Natural killer cell (primary cell): ENCODE measurements around the gene NT5C3B. TPM values are rescaled to one million over a fixed set of nuclear protein-coding genes. Genes with fewer than 3 reads are reported as not detected.

ENCODE experiments used
- ATAC-seq, 3 donors: fragments of 150-1000 bp in 2 of 3; fragments of 200-7000 bp in 1 of 3; cut with Tn5 transposase; 1 replicate in 1 of 3; 2 replicates in 2 of 3; pipeline ENCODE4 v1.10.0; 2021; ENCODE audit warnings: mild to moderate bottlenecking in 2 of 3, moderate library complexity in 2 of 3
- DNase-seq, 2 donors: peaks; one replicate each; pipeline versions ENCODE4 v3.0.0 to v3.0.0-alpha.2; 2013 to 2021; ENCODE audit warnings: mixed read lengths in 1 of 2
- H3K27ac ChIP-seq: one replicate; pipeline ENCODE4 v1.5.1; 2013; ENCODE audit warnings: mild to moderate bottlenecking, low read length
- H3K27me3 ChIP-seq: one replicate; pipeline ENCODE4 v1.6.1; 2013; ENCODE audit warnings: low read length; ENCODE audit not compliant: control insufficient read depth, insufficient read depth
- H3K36me3 ChIP-seq: one replicate; pipeline ENCODE4 v1.6.1; 2013; ENCODE audit warnings: low read length; ENCODE audit not compliant: control insufficient read depth, insufficient read depth
- H3K4me1 ChIP-seq: one replicate; pipeline ENCODE4 v1.6.1; 2013; ENCODE audit warnings: low read length; ENCODE audit not compliant: control insufficient read depth, insufficient read depth
- H3K4me3 ChIP-seq: one replicate; pipeline ENCODE4 v1.5.1; 2013; ENCODE audit warnings: low read length
- H3K9me3 ChIP-seq: one replicate; pipeline ENCODE4 v1.6.1; 2013; ENCODE audit warnings: low read length; ENCODE audit not compliant: control insufficient read depth, insufficient read depth
- H3K27ac Mint-ChIP-seq, 2 donors: one replicate each; pipeline ENCODE4 v1.8.0; 2022; ENCODE audit warnings: mild to moderate bottlenecking in 2 of 2, mixed read lengths in 2 of 2, moderate library complexity in 1 of 2
- H3K27me3 Mint-ChIP-seq, 2 donors: one replicate each; pipeline ENCODE4 v1.8.0; 2022; ENCODE audit warnings: low read depth in 2 of 2, mixed read lengths in 2 of 2
- H3K36me3 Mint-ChIP-seq: one replicate; pipeline ENCODE4 v1.8.0; 2022; ENCODE audit warnings: mixed read lengths
- H3K4me1 Mint-ChIP-seq, 2 donors: one replicate each; pipeline ENCODE4 v1.8.0; 2022; ENCODE audit warnings: mixed read lengths in 2 of 2
- H3K4me3 Mint-ChIP-seq: one replicate; pipeline ENCODE4 v1.8.0; 2022; ENCODE audit warnings: mild to moderate bottlenecking, moderate library complexity, mixed read lengths
- H3K9me3 Mint-ChIP-seq, 2 donors: one replicate each; pipeline ENCODE4 v1.8.0; 2022; ENCODE audit warnings: mixed read lengths in 2 of 2
- CTCF ChIP-seq: fragments of 200-600 bp; IDR thresholded peaks from one replicate; pipeline ENCODE4 v1.8.0; 2022; ENCODE audit warnings: antibody characterized with exemption
- WGBS: methylation state at CpG from one replicate; pipeline ENCODE4 v1.1.7; 2013; ENCODE audit warnings: missing lambda C conversion rate; ENCODE audit not compliant: insufficient coverage; 5-methylcytosine and 5-hydroxymethylcytosine counted together
- intact Hi-C: fragments of 100-400 bp; cut with micrococcal nuclease; formaldehyde crosslinking; loops from one replicate; pipeline ENCODE4 v1.14.2; 2022
- total RNA-seq, 4 donors: library from RNA; stranded (reverse); fragments of 120-200 nt in 1 of 4; gene quantifications; one replicate each; pipeline versions ENCODE4 v1.2.3 to v1.2.4, GENCODE V29; 2013 to 2022

NT5C3B gene
- total RNA-seq, 3 donors from 2014 or later (not counting 1 experiment from before 2014, with no cell fraction given) = 9.1 to 10.0 (median 9.8) TPM

- H3K27me3 Mint-ChIP-seq = no peaks in the 10 kb centered on the region
- 97% methylated on average over 7 of the region's 7 CpGs for WGBS
- intact Hi-C loops = no loop called here
- H3K9me3 ChIP-seq = no peaks in the 10 kb centered on the region
- no peak overlapping the region for H3K27ac ChIP-seq
- ATAC-seq = no peak
- H3K36me3 Mint-ChIP-seq = peaks cover 6% of the 10 kb centered on the region
- peaks cover 47% of the 10 kb centered on the region for H3K36me3 ChIP-seq
- no peak for DNase-seq
- no peaks in the 10 kb centered on the region for H3K27me3 ChIP-seq
- H3K4me1 Mint-ChIP-seq = peaks cover 0 to under 1% of the 10 kb centered on the region in 2 donors
- H3K4me3 ChIP-seq = no peak overlapping the region
- peaks cover 2% of the 10 kb centered on the region for H3K4me1 ChIP-seq
- no peak for TF ChIP-seq CTCF
- no peak overlapping the region for H3K4me3 Mint-ChIP-seq
- H3K27ac Mint-ChIP-seq = no peak overlapping the region
- H3K9me3 Mint-ChIP-seq = no peaks in the 10 kb centered on the region
These were observed 34.6 kb upstream of the NT5C3B start for GRCh38 chr17:41870627-41871026.

GRCh38 chr17:41870097-41870496 lies 34.1 kb upstream of the NT5C3B start:
- WGBS = 100% methylated on average over 2 of the region's 2 CpGs
- no peak for ATAC-seq

GRCh38 chr17:41869426-41869825 lies 33.4 kb upstream of the NT5C3B start:
- no peak overlapping the region for H3K27ac Mint-ChIP-seq
- H3K9me3 Mint-ChIP-seq = no peaks in the 10 kb centered on the region
- intact Hi-C loops = no loop called here

More at GRCh38 chr17:41870097-41870496, 34.1 kb upstream of the NT5C3B start:
- Mint-ChIP-seq H3K36me3 (peaks cover 6% of the 10 kb centered on the region), H3K27ac (no peak overlapping the region), H3K4me1 (peaks cover 0 to 5% of the 10 kb centered on the region in 2 donors), H3K9me3 (no peaks in the 10 kb centered on the region), H3K27me3 (no peaks in the 10 kb centered on the region), H3K4me3 (no peak overlapping the region)
- DNase-seq = no peak
- no peak for TF ChIP-seq CTCF
- Histone ChIP-seq H3K27ac (no peak overlapping the region), H3K4me3 (no peak overlapping the region), H3K4me1 (peaks cover 4% of the 10 kb centered on the region), H3K36me3 (peaks cover 47% of the 10 kb centered on the region), H3K27me3 (no peaks in the 10 kb centered on the region), H3K9me3 (no peaks in the 10 kb centered on the region)
- intact Hi-C loops = no loop called here

More at GRCh38 chr17:41869426-41869825, 33.4 kb upstream of the NT5C3B start:
- 90% methylated on average over 9 of the region's 9 CpGs for WGBS
- Mint-ChIP-seq H3K27me3 (no peaks in the 10 kb centered on the region), H3K4me1 (peaks cover 0 to 5% of the 10 kb centered on the region in 2 donors), H3K4me3 (no peak overlapping the region), H3K36me3 (peaks cover 6% of the 10 kb centered on the region)
- no peak for TF ChIP-seq CTCF
- Histone ChIP-seq H3K4me3 (no peak overlapping the region), H3K4me1 (peaks cover 5% of the 10 kb centered on the region), H3K9me3 (no peaks in the 10 kb centered on the region), H3K36me3 (peaks cover 42% of the 10 kb centered on the region), H3K27me3 (no peaks in the 10 kb centered on the region), H3K27ac (no peak overlapping the region)
- DNase-seq = no peak
- ATAC-seq = no peak
